Hematopoietic multipotent progenitor cell treated with erythropoietin and hydrocortisone succinate and interleukin-3 and kit ligand, for 8 days (in vitro differentiated cells): ENCODE data around the gene AP1S2.
"Not testable (repeated sequence)": the region's sequence is repeated elsewhere in the genome, so short reads cannot be mapped to it uniquely, and the experiment has no call there.

Experiments used
- DNase-seq: peaks from one replicate; pipeline ENCODE4 v3.0.0-alpha.2; 2015

AP1S2 gene

GRCh38 chrX:15854080-15854655 lies 445 bp downstream of the AP1S2 start:
- peak; percentile 16 for DNase-seq

- DNase-seq: no peak
Observed at GRCh38 chrX:15853586-15854079, 980 bp downstream of the AP1S2 start.

GRCh38 chrX:15849555-15849954 lies 5.1 kb downstream of the AP1S2 start:
- DNase-seq: no peak

GRCh38 chrX:15848576-15848975 lies 6.0 kb downstream of the AP1S2 start:
- DNase-seq: no peak

DNA sequence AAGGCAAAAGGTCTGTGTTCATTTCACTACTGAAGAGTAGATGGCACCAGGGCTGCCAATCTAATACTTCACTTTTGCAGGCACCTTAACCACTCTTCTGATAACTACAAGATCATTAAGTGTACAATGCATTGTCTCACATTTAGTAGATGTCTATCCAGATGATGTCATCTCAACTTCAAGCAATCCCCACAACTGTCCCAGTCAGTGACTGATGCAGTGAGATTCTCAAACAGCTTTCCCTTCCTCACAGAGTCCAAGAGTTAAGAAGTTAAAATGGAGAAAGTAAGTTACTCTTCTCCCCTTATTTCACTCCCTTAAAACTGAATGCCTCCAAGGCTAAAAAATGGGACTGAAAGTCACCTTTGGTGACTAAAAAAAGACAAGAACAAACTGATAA lies 10.7 kb downstream of the AP1S2 start:
- no peak for DNase-seq

DNA sequence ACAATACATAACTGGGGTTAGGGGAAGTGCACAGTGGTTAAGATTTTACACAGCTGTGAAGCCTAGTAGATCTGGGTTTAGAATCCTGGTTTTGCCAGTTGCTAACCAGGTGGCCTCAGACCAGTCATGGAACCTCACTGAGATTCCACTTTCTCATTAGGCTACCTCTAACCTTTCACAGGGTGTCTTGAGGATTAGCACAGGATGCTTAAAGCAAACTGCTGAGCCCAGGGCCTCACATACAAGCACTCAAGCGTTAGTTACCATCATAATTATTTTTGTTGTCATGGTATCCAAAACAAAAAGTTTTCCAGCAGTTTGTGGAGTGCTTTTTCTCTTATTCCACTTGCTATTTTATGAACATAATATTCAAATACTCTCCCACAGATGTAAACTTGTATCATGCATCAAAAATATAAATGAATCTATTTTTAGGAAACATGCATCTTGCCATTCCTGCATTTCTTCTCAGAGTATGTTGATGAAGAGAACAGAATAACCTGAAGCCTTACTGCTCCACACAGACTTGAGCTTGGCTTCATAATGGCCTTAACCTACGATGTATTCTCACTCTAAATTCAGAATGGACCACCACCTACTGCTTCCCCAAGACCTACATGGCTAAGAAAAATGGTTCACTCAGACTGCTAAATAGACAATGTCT lies 12.6 kb downstream of the AP1S2 start:
- DNase-seq: no peak

GRCh38 chrX:15838017-15838416 lies 16.6 kb downstream of the AP1S2 start:
- peak; percentile 27 for DNase-seq

DNA sequence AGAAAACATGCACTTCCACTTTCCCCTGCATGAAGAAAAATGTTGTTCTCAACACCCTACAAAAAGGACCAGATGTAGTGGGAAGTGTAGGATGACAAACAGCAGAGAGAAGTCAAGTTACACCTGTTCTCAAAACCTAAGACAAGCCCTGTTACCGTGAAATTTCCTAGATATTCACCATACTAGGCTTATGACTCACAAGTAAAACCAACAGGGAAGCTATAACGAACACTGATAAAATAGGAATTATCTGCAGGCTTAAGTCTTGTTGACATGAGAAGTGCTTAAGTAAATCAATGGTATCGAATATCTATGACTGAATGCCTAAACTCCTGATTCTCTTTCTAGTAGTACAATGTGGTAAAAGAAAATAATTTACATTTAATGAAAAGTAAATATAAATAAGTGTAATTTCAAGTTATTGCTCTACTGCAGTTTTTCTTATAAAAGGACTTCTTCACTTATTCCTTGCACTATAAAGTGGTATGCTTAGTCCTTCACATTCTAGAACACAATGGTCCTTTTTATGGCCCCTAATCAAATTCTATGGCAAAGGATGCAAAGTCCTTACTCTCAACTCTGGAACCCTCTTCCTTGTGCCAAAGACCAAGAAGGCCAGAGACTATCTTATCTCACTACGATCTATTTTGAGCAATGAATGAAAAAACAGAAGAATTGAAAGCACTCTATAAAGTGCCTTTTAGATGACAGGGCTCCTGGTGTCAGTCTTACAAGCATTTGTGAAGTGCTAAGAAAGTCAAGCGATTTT lies 19.6 kb downstream of the AP1S2 start:
- DNase-seq: no peak

DNA sequence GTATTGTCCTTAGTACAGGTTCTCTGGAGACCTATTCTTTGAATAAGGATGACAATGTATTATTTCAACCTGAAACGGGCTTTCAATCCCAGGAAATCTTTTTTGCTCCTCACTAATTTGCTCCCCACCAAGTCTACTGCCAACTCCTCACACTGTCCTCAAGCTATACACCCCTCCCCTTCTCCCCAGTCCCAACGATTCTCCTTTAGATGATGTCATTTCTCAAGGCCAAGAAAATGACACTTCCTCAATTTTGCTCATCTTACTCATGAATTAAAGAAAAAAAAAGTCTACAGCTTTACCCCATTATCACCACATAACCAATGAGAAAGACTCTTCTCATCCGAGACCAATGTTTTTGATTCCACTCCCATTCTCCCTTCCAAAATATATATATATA lies 20.6 kb downstream of the AP1S2 start:
- no peak for DNase-seq

- DNase-seq: not testable (repeated sequence)
Observed at GRCh38 chrX:15831347-15831746, 23.3 kb downstream of the AP1S2 start.

- no peak for DNase-seq
Observed at GRCh38 chrX:15829217-15829616, 25.4 kb downstream of the AP1S2 start.

- DNase-seq: no peak
Observed at GRCh38 chrX:15825936-15826335, 28.7 kb downstream of the AP1S2 start.

- DNase-seq: no peak
Observed at GRCh38 chrX:15822922-15823321, 31.7 kb downstream of the AP1S2 start.

GRCh38 chrX:15820106-15821073 lies 34.2 kb downstream of the AP1S2 start:
- no peak for DNase-seq

DNA sequence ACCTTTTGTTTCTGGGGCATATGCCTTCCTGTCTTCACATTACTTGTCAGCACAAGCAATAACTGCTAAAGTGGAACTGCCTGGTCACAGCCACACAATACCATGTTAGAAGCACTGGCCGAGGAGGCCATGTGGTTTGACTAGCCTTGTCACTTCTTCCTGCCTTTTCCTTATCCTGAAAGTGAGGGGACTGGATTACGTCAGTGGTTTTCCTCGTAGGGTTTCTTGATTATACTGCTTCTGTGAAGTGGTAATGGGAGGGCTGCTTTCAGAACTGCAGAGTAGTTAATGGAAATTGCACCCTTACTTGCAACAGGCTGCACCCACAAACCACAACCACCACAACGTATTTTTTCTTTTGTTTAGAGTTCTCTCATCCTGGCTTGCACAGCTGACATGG lies 37.7 kb downstream of the AP1S2 start:
- peak; percentile 26 for DNase-seq

GRCh38 chrX:15816438-15816809 lies 38.2 kb downstream of the AP1S2 start:
- DNase-seq: no peak

DNA sequence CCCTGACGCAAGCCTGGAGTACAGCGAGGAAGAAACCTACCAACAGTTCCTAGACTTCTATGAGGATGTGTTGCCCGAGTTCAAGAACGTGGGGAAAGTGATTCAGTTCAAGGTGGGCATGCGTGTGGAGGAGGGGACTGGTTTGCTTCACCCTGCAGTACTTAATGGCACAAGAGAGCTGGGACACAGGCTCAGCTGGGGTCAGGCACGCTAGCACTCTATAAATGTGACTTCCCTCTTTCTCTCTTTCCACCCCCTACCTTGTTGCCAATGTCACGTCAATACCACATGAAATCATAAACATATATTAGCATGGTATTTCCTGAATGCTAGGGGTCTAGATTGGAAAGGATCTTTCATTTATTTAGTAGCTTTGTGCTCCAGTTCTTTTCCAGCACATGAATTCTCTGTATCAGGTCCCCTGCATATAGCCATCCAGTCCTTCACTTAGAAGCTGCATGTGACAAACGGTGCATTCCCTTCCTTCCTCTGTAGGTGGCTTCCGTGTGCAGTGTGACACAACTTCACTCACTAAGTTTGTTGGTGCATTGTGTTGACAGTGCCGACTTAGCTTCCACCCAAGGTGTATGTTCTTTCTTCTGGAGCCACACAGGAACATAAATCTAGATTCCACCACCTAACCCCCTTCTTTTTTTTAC lies 38.7 kb downstream of the AP1S2 start:
- DNase-seq: peak; percentile 64

GRCh38 chrX:15814771-15815365 lies 39.7 kb downstream of the AP1S2 start:
- DNase-seq: no peak

DNA sequence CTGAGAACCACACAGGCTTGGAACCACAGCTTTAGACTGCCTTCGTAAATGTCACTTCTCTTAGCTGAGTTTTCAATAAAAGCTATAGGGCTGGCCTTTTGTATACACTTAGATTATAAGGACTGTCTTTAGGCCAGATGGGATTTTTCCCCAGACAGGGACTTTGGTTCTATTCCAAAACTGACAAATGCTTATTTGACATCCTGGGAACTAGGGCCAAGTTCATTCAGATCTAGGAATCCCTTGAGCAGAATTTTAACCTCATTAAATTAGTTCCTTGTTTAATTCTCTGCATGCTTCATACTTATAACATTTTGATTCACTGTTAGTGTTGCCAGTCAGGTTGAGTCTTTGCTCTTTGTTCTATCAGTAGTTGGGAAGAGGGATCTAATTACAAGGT lies 41.2 kb downstream of the AP1S2 start:
- DNase-seq: no peak

DNA sequence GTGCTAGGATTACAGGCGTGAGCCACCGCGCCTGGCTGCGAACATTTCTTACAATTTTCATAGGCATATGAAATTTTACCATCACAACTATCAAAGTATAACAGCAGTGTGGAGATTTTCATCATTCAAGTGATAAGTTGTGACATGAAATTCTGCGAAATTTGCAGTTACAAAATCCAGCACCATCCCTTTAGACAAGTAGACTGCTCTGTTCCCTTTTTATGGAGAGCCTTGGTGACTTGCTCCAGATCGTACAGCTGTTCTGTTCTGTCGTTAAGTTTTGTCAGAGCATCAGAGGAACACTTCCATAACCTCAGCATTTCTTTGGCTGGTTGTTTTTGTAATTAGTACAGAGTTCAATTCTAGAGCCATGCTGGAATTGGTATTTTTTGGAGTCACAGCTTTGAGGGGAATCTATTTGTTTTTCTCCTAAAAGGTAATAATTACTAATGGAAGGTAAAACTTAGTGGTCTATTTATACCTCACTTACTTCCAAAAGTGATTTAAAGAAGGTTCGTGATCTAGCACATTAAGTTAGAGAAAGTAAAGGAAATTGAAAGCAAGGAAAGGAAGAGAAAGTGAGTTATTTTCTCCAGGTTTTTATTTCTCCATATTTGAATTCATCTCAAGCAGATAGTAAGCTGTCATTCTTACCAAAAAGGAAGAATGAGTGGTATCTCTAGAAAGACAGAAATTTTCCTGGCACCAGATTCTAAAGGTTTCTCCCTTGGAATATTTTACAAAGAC lies 42.2 kb downstream of the AP1S2 start:
- DNase-seq: no peak

DNA sequence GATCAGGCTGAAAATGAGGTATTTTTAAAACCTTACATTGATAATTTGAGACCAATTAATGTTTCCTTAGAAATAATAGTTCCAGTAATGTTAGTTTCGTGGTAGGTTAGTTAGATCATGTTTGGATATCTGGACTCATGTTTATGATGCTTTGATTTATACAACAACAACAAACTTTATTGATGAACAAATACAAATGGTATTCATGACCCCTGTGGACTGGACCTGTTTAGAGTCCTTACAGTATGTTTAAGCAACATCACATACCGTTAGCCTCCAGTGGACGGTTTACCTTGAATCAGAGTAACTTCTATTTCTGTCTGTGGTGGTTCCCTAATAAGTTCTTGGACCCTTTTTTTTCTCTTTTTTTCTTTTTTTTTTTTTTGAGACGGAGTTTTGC lies 46.4 kb downstream of the AP1S2 start:
- DNase-seq: no peak
